Endodermal cell (in vitro differentiated cells): ENCODE data around the gene APBA2. TPM values are rescaled to one million over a fixed set of nuclear protein-coding genes. Genes with fewer than 3 reads are reported as not detected.
A peak's percentile ranks its signal among the peaks of the same experiment; 100 is the strongest.

ENCODE experiments used
- DNase-seq: peaks from one replicate; pipeline ENCODE4 v3.0.0-alpha.2; 2017
- H3K27ac ChIP-seq: 2 replicates; pipeline ENCODE4 v1.5.1; 2013; ENCODE audit warnings: mild to moderate bottlenecking, low read depth, low read length, moderate library complexity
- H3K27me3 ChIP-seq: 2 replicates; pipeline ENCODE4 v1.6.1; 2013; ENCODE audit warnings: mild to moderate bottlenecking, low read length, moderate library complexity; ENCODE audit not compliant: insufficient read depth, control insufficient read depth, poor library complexity, severe bottlenecking
- H3K36me3 ChIP-seq: 2 replicates; pipeline ENCODE4 v1.7.0; 2013; ENCODE audit warnings: mild to moderate bottlenecking, low read length, moderate library complexity; ENCODE audit not compliant: control insufficient read depth, insufficient read depth
- H3K4me1 ChIP-seq: one replicate; pipeline ENCODE4 v1.7.0; 2013; ENCODE audit warnings: low read length; ENCODE audit not compliant: control insufficient read depth, insufficient read depth
- H3K4me3 ChIP-seq: 2 replicates; pipeline ENCODE4 v1.5.1; 2013; ENCODE audit warnings: mild to moderate bottlenecking, low read length, moderate library complexity
- H3K9ac ChIP-seq: 2 replicates; pipeline ENCODE4 v1.6.1; 2013; ENCODE audit warnings: mild to moderate bottlenecking, low read length, moderate library complexity; ENCODE audit not compliant: poor library complexity, severe bottlenecking; ENCODE audit errors: extremely low read depth
- H3K9me3 ChIP-seq: 2 replicates; pipeline ENCODE4 v1.6.1; 2013; ENCODE audit warnings: mild to moderate bottlenecking, low read length, moderate library complexity; ENCODE audit not compliant: control insufficient read depth
- H3K27ac Mint-ChIP-seq: 2 replicates; pipeline ENCODE4 v1.8.0; 2020; ENCODE audit warnings: mixed read lengths
- H3K27me3 Mint-ChIP-seq: 2 replicates; pipeline ENCODE4 v1.8.0; 2021; ENCODE audit warnings: mild to moderate bottlenecking, mixed read lengths; ENCODE audit not compliant: insufficient read depth
- H3K36me3 Mint-ChIP-seq: 2 replicates; pipeline ENCODE4 v1.8.0; 2020; ENCODE audit warnings: low read depth, mixed read lengths
- H3K4me1 Mint-ChIP-seq: 2 replicates; pipeline ENCODE4 v1.8.0; 2020; ENCODE audit warnings: mixed read lengths
- H3K4me3 Mint-ChIP-seq: 2 replicates; pipeline ENCODE4 v1.8.0; 2020; ENCODE audit warnings: mild to moderate bottlenecking, moderate library complexity, mixed read lengths
- H3K9me3 Mint-ChIP-seq: 2 replicates; pipeline ENCODE4 v1.8.0; 2020; ENCODE audit warnings: mild to moderate bottlenecking, mixed read lengths
- CTCF ChIP-seq: fragments of 200-600 bp; sonication (generic); conservative IDR thresholded peaks from 2 replicates; pipeline ENCODE4 v1.5.0; 2021; ENCODE audit warnings: antibody characterized with exemption, mild to moderate bottlenecking
- WGBS, 2 experiments: methylation state at CpG; one replicate each; pipeline versions ENCODE4 v1.1.5 to v1.1.7; 2013; ENCODE audit warnings: missing lambda C conversion rate in 2 of 2, mixed read lengths in 1 of 2; ENCODE audit not compliant: insufficient coverage in 1 of 2, insufficient read length in 1 of 2; 5-methylcytosine and 5-hydroxymethylcytosine counted together
- total RNA-seq, 2 donors: library from RNA; stranded (reverse); fragmentation: NEBNext Ultra II Directional in 1 of 2; extraction: Animal tissue kit (Norgen Biotek cat#: 25700) in 1 of 2; gene quantifications; 2 replicates in 1 of 2; 3 replicates in 1 of 2; pipeline ENCODE4 v1.2.1, GENCODE V29; 2021

Gene APBA2
- total RNA-seq, 2 donors from 2014 or later, result 27.1 to 27.3 TPM

- no peaks in the 10 kb centered on the region for H3K36me3 ChIP-seq
- H3K9ac ChIP-seq, result no peak overlapping the region
- no peak for TF ChIP-seq CTCF
- H3K27me3 ChIP-seq, result no peaks in the 10 kb centered on the region
- no peak overlapping the region for H3K27ac ChIP-seq
- H3K4me3 ChIP-seq, result no peak overlapping the region
- Mint-ChIP-seq H3K27me3 (no peaks in the 10 kb centered on the region), H3K9me3 (no peaks in the 10 kb centered on the region), H3K36me3 (peaks cover 3% of the 10 kb centered on the region), H3K4me1 (peaks cover under 1% of the 10 kb centered on the region), H3K4me3 (no peak overlapping the region), H3K27ac (no peak overlapping the region)
- no peaks in the 10 kb centered on the region for H3K9me3 ChIP-seq
- WGBS, 2 experiments, result 84 to 92% methylated on average over 2 of the region's 2 CpGs
- H3K4me1 ChIP-seq, result no peaks in the 10 kb centered on the region
- DNase-seq, result peak; percentile 7
These were observed 104.6 kb downstream of the APBA2 start for GRCh38 chr15:28990390-28990789.

GRCh38 chr15:28991236-28992171 lies 105.7 kb downstream of the APBA2 start:
- Histone ChIP-seq H3K36me3 (no peaks in the 10 kb centered on the region), H3K9ac (no peak overlapping the region), H3K27ac (no peak overlapping the region), H3K4me1 (no peaks in the 10 kb centered on the region), H3K4me3 (no peak overlapping the region), H3K9me3 (no peaks in the 10 kb centered on the region), H3K27me3 (no peaks in the 10 kb centered on the region)
- Mint-ChIP-seq H3K4me3 (no peak overlapping the region), H3K36me3 (peaks cover 3% of the 10 kb centered on the region), H3K4me1 (no peaks in the 10 kb centered on the region), H3K27me3 (no peaks in the 10 kb centered on the region), H3K9me3 (no peaks in the 10 kb centered on the region), H3K27ac (peak overlapping the region; percentile 18)
- DNase-seq, result peak; percentile 40
- WGBS, 2 experiments, result 96 to 98% methylated on average over 14 to 21 of the region's 21 CpGs
- no peak for TF ChIP-seq CTCF

GRCh38 chr15:28992336-28992864 lies 106.6 kb downstream of the APBA2 start:
- no peak overlapping the region for H3K27ac ChIP-seq
- no peak overlapping the region for H3K27ac Mint-ChIP-seq
- no peaks in the 10 kb centered on the region for H3K9me3 ChIP-seq
- no peaks in the 10 kb centered on the region for H3K4me1 Mint-ChIP-seq
- no peaks in the 10 kb centered on the region for H3K27me3 Mint-ChIP-seq
- no peaks in the 10 kb centered on the region for H3K27me3 ChIP-seq
- peak; percentile 23 for DNase-seq
- H3K36me3 Mint-ChIP-seq, result peaks cover 1% of the 10 kb centered on the region
- H3K36me3 ChIP-seq, result no peaks in the 10 kb centered on the region
- no peak overlapping the region for H3K4me3 ChIP-seq
- no peak overlapping the region for H3K4me3 Mint-ChIP-seq
- no peak for TF ChIP-seq CTCF
- WGBS, 2 experiments, result 93 to 95% methylated on average over 5 to 6 of the region's 6 CpGs
- no peaks in the 10 kb centered on the region for H3K9me3 Mint-ChIP-seq
- no peaks in the 10 kb centered on the region for H3K4me1 ChIP-seq
- H3K9ac ChIP-seq, result no peak overlapping the region
